Adipose tissue (tissue), 3 donors: ENCODE results near the gene OXCT2. TPM values are rescaled to one million over a fixed set of nuclear protein-coding genes. Genes with fewer than 3 reads are reported as not detected.
"Not testable (repeated sequence)": the region's sequence is repeated elsewhere in the genome, so short reads cannot be mapped to it uniquely, and the experiment has no call there.

Experiments used
- H3K27ac ChIP-seq: one replicate; pipeline ENCODE4 v1.5.1; 2013; ENCODE audit warnings: low read depth, low read length
- WGBS, 3 donors: extraction: QIAGEN DNeasy Blood & Tissue Kit; methylation state at CpG; one replicate each; pipeline ENCODE4 v1.1.7; 2013; 5-methylcytosine and 5-hydroxymethylcytosine counted together
- polyA plus RNA-seq, 3 donors: library from polyadenylated mRNA; stranded (reverse); fragments of 200-250 nt; gene quantifications; one replicate each; pipeline ENCODE4 v1.2.3, GENCODE V29; 2013
- donor health status: healthy with polysubstance abuse.
- donor health status: Bipolar disorder and iron deficiency.
- donor health status: healthy.

Gene OXCT2
- polyA plus RNA-seq, 3 donors = 0.19 to 0.58 TPM; not detected in 1

DNA sequence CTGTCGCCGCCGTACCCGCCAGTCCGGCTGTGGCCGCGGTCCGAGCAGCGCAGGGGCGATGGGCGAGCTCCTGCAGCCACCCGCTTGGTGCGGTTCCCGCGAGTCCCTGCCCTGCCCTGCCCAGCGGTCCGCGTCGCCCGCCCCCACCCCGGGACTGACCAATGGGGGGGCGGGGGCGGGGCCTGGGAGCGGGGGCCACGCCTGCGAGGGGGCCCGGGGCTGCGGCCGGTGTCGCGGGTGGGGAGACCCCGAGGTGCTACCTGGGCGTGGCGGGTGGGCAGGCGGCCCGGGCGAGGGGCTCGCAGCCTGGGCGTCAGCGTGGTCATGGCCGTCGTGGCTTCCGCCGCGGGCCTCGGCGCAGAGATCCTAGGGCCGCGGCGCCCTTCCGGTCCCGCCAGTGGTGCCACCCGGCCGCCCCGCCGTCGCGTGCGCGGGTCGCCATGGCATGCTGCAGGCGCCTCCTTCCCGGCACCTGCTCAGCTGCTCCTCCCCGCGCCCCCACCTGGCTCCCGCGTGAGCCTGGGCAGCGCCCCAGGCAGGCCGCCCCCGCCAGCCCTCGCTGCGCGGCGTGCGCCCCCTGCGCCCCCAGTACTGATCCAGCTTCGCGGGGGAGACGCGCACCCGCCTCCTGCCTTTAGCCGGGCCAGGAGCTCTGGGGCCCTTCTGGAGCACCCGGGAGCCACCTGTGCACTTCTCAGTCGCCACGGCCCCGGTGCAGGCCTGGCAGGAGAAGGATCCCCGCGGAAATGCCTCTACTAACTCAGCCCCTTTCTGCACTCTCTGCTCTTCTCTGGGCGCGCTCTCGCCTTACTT lies 17.8 kb upstream of the OXCT2 start, which contains the start of gene BMP8B:
Gene BMP8B (minus strand): TSS at position 108 of the 813 bp plus-strand sequence. CDS start 380 bp downstream, outside the sequence.
- 1 to 2% (median 1%) methylated on average over 51 to 91 of the region's 91 CpGs for WGBS, 3 donors
- no peak within 1 kb of the TSS for H3K27ac ChIP-seq

DNA sequence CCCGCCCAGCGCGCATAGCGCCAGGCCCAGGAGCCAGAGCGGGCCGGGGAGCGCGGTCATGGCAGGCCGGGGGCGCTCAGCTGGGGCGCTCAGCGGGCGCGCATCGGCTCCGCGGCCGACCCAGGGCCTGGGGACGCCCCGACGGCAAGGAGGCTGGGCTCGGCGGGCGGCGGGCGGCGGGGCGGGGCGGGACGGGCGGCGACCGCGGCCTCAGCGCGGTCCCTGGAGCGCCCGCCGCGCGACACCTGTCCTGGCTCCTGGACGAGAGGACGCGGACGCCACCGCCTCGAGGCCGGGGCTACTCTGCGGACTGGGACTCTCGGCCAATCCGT lies 17.2 kb upstream of the OXCT2 start:
- 0 to 6% (median 1%) methylated on average over 16 to 51 of the region's 51 CpGs for WGBS, 3 donors
- no peak overlapping the region for H3K27ac ChIP-seq

DNA sequence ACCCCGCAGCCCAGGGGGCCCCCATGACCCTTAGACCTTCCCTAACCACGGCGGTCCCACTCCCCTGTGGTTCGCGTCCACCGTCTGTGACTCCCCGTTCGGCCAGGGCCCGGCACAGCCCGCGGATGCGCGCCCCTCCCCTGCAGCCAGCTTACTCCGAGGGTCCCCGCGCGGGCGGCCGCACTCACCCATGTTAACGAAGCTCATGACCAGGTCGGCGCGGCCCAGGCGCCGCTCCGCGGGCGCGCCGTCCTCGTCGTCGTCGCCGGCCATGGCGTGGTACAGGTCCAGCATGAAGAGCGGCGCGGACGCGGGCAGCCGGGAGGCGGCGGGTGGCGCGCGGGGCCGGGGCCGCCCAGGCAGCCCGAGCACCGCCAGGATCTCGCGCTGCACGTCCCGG lies 16.8 kb upstream of the OXCT2 start:
- not testable (repeated sequence) for H3K27ac ChIP-seq
- WGBS, 3 donors = 3 to 11% (median 9%) methylated on average over 41 to 55 of the region's 55 CpGs

DNA sequence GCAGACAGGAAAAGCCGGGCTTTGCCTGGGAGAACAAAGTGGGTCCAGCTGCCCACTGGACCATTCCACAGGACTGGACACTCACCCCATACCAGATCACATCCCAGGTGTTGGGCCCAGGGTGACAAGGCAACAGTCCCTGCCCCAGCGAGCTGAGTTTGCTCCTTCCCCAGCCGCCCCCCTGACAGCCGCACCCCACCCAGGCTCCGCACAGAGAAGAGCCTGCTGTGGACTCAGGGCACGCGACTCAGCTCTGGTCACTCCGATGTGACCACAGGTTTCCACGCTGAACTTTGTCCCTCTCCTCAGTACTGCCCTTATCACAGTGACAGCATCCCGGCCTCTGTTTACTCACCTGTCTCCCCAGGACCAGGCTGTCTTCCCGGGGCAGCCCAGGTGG lies 16.3 kb upstream of the OXCT2 start:
- 61 to 75% (median 72%) methylated on average over 11 of the region's 11 CpGs for WGBS, 3 donors
- H3K27ac ChIP-seq = no peak overlapping the region

DNA sequence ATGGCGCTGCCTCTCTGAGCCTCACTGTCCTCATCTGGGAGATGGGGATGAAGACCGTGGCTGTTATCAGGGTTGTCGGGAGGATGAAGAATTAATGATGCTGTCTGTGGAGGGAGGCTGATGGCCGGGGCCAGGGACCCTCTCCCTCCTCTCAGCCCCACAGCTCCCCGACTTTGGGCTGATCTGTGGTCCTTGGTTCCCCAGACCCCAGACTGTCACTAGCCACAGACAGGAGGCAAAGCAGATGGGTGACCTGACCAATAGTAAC lies 15.9 kb upstream of the OXCT2 start:
- 95 to 100% (median 96%) methylated on average over 4 to 5 of the region's 5 CpGs for WGBS, 3 donors
- H3K27ac ChIP-seq = not testable (repeated sequence)

DNA sequence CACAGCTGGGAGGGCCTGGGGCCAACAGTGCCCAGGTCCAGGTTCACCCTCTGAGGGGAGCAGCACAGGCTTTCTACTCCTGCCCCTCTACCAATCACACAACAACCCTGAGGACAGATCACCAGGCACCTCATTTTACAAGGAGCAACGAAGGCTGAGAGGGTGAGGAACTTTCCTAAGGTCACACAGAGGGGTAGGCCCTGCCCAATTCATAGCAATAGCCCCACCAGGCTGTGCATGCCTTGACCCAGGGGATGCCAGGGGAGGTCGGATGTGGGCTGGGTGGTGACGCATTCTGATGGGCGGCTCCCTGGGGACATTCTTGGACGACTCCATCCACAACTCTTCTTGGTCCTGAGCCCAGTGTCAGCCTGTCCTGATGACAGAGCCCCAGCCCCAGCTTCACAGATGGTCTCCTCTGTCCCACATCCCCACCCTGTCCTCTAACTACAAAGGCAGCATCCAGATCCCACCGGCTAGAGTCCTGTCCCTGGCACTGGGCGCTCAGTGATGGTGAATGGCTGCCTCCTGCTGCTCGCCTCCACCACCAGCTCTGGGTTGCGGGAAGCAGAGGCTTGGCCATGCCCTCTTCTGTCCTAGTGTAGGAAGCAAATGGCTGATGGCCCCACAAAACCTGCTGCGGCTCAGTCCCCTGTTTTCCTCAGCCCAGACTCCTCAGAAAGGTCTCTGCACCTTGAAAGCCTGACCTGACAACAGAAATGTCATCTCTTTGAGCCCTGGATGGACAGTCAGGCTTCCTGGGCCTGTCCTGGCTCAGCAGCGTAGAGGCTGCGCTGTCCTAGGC lies 15.4 kb upstream of the OXCT2 start:
- WGBS, 3 donors = 82 to 92% (median 84%) methylated on average over 8 to 10 of the region's 12 CpGs
- H3K27ac ChIP-seq = not testable (repeated sequence)

DNA sequence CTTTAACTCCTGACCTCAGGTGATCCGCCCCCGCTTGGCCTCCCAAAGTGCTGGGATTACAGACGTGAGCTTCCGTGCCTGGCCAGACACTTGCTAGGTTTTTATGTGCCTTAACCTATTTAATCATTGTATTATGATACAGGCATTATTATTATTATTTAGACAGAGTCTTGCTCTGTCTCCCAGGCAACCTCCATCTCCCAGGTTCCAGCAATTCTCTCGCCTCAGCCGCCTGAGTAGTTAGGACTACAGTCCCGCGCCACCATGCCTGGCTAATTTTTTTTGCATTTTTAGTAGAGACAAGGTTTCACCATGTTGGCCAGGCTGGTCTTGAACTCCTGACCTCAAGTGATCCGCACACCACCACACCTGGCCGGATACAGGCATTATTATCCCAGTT lies 11.5 kb upstream of the OXCT2 start:
- not testable (repeated sequence) for H3K27ac ChIP-seq
- 88 to 90% (median 88%) methylated on average over 10 of the region's 10 CpGs for WGBS, 3 donors

DNA sequence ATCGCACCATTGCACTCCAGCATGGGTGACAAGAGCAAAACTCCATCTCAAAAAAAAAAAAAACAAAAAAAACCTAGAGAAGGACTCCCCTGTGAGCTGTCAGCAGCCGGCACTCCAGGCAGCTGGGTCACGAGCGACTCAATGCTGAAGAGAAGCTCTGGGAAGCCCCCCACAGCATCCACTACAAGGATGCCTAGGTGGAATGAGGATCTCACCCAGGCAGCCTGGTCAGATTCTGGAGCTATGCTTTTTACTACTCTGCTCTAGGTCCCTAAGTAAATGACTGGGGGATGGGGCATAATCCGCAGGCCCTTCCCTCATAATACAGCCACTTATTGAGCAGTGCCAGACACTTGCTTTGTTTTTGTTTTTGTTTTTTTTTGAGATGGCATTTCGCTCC lies 11.0 kb upstream of the OXCT2 start:
- no peak overlapping the region for H3K27ac ChIP-seq
- WGBS, 3 donors = 87 to 99% (median 94%) methylated on average over 6 of the region's 6 CpGs

DNA sequence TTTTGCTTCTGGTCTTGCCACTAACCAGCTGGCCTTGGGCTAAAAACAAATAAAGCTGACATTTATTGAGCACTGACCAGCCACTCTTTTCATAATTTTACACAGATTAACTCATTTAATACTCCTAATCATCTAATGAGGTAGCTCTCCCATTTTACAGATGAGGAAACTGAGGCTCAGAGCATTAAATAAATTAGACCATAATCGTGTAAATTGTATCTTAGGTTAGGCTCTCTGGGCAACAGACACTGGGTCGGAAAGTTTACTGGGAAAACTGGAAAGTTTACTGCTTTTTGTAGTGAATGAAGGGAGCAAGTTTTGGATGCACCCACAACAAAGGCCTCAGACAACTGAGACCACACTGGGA lies 10.2 kb upstream of the OXCT2 start:
- WGBS, 3 donors = 80 to 95% (median 89%) methylated on average over 2 of the region's 2 CpGs
- no peak overlapping the region for H3K27ac ChIP-seq

DNA sequence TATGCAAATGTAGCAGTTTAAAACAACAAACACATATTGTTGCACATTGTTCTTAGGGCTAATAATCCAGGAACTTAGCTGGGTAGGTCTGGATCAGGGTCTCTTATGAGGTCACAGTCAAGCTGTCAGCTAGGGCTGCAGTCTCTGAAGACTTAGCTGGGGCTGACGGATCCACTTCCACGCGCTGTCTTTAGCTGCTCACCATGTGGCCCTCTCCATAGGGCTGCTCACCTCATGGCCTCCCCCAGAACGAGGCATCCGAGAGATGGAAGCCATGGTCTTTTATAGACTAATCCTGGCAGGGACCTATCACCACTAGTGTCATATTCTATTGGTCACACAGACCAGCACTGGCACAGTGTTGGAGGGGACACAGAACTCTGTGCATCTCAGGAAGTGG lies 8.7 kb upstream of the OXCT2 start:
- H3K27ac ChIP-seq = no peak overlapping the region
- 84 to 99% (median 87%) methylated on average over 5 of the region's 5 CpGs for WGBS, 3 donors

DNA sequence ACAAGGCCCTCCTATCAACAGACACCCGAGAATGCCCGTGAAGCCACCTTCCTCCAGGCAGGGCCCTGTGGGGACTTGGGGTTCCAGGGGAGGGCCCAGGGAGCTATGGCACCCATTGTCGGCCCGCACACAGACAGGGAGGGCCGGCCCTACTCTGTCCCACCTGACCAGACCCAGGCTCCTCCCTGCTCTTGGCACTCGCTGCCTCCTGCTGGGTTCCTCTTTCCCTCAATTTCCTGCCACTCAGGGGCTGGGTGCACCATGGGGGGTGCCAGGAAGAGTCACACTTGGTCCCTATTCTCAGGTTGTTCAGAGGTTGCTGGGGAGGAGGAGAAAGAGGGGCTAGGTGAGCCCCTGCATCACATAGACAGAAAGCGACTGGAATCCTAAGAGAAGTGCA lies 8.0 kb upstream of the OXCT2 start:
- WGBS, 3 donors = 66 to 92% (median 76%) methylated on average over 6 to 7 of the region's 7 CpGs

DNA sequence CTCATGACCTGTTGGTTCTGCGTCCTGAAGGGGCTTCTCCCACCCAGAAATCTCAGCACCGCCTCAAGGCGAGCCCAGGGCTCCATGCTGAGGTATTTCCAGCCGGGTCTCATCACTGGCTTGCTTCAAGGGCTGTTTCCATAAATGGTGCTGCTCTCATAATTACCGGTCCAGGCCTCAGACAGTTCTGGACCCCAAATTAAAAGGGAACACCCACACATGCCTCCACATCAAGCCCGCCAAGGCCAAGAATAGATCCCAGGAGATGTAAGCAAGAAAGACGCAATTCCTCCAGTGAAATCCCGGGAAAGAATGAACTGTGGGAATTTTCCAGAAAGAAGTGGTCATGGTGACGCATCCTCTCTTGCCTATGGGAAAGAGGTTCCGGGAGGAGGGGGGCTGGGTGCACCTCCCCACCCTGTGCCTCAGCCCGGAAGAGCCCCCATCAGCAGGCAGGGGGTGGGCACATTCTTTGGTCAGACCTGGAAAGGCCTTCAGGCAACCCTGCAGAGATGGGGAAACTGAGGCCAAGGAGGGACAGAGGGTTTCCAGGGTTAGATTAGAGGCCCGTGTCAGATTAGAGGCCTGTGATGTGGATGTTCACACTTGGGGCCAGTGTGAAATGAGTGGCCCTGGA lies 7.4 kb upstream of the OXCT2 start:
- not testable (repeated sequence) for H3K27ac ChIP-seq
- 78 to 88% (median 82%) methylated on average over 9 to 12 of the region's 12 CpGs for WGBS, 3 donors

More for the DNA sequence above, 8.0 kb upstream of the OXCT2 start:
- H3K27ac ChIP-seq = no peak overlapping the region

DNA sequence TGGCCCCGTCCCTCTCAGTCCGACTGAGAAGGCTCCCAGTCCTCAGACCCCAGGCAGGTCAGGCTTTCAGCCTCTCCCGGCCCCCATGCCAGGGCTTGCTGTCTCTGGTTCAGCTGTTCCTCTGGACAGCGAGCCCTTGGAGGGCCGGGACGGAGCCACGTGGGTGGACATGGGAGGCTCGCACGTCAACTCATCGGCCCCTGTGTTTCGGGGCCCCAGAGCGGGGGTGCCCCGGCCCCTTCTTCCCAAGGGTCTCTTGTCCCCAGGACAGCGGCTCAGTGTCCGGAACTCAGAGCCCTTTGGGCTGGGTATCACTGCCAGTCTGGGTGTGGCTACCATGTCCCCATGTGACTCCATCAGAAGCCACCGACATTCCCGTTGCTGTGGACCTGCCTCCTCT lies 6.7 kb upstream of the OXCT2 start:
- WGBS, 3 donors = 92 to 97% (median 95%) methylated on average over 10 to 16 of the region's 17 CpGs

DNA sequence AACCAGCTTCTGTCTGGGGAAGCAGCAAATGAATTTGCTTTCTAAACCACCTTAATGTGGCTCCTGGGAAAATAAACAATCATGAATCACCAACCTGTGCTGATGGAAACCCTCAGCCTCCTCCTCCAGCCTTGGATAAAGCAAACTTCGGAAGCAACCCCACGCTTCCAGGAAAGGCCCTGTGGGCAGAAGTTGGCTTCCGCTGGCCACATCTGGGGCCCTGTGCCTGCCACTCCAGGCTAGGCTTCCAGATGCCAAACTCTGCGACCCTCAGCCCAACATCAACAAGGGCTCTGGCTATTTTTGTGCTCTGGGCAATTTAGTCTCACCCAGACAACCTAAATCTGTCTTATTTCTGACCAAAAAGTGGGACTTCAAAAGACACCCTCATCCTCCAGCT lies 6.2 kb upstream of the OXCT2 start:
- 84 to 88% (median 84%) methylated on average over 4 of the region's 4 CpGs for WGBS, 3 donors

More for the DNA sequence above, 6.7 kb upstream of the OXCT2 start:
- H3K27ac ChIP-seq = not testable (repeated sequence)

DNA sequence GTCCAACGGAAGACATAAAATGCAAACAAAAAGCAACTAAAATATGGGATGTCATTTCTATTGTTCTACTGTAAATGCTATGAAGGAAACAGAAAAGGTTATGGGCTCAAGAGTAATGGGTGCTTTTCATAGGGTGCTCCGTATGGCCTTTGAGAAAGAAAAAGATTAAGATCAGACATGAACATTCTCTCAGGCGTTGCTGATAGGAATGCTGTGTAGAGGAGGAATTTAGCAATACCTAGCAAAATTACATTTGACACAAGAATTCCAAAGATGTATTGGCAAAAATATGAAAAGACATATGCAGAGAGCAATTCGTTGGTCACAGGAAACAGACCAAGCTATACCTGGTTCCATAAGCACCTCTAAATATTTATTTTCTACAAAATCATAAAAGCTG lies 5.7 kb upstream of the OXCT2 start:
- WGBS, 3 donors = 80 to 87% (median 83%) methylated on average over 4 of the region's 4 CpGs
- H3K27ac ChIP-seq = no peak overlapping the region

More for the DNA sequence above, 6.2 kb upstream of the OXCT2 start:
- no peak overlapping the region for H3K27ac ChIP-seq

DNA sequence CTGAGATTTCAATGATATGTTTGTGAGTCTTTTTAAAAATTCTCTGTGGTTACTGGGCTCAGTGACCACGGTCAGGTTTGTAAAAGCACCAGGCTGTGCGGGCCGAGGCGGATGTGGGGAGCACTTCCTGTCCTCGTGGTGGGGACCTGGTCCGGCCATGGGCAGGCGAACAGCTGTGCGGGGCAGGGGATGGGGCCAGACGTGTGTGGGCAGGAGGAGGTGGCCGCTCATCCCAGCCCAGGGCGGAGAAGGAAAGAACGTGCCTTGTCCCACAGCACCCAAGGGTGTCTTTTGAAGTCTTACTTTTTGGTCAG lies 5.2 kb upstream of the OXCT2 start:
- no peak overlapping the region for H3K27ac ChIP-seq
- 53 to 71% (median 60%) methylated on average over 12 of the region's 12 CpGs for WGBS, 3 donors

DNA sequence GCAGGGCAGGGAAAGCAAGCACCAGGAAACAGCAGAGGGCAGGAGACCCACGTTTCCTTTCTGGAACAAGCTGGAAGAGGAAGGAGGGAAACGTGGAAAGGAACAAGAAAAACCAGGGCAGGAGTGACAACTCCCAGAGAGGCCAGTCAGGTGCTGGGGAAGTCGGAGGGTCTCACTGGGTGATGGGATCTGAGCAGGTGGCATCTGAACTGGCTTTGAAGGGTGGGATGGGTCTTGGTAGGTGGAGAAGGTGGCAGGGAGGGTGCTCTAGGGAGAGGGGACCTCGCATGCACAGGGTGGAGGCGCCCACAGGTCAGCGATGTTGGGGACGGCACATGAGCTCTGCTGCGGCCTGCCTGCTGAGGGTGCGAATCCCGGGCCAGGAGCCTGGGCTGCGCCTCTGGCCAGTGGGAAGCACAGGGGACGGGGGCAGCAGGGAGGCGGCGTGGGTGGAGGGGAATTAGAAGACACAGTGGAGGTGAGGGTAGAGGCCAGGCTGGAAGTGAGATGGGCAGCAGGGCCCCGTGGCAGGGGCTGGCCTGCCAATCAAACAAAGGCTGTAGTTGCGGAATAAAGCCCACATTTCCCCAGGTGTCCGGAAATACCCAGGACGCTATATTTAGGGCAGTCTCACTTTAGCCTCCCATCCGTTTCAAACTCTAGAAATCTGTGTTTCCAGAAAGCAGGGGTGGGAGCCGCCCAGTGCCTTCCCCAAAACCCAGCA lies 4.7 kb upstream of the OXCT2 start:
- WGBS, 3 donors = 63 to 91% (median 64%) methylated on average over 10 to 12 of the region's 20 CpGs

DNA sequence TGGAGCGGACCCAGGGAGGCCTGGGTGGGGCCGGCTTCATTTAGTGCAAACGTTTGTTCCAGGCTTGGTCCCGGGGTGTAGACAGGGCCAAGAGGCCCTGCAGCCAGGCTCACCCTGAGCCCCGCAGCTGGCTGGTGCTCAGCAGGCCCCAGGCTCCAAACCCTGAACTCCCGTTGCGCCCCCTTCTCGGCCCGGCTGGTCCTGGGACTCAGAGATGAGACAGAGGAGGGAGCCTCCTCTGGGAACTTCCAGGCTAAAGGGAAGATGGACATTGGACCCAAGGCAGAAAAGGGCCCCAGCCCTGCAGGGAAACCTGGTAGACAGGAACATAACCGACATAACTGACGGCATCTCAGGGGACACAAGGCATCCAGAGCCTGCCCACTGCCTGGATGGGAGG lies 4.0 kb upstream of the OXCT2 start:
- WGBS, 3 donors = 77 to 89% (median 79%) methylated on average over 10 to 11 of the region's 11 CpGs
- not testable (repeated sequence) for H3K27ac ChIP-seq

More for the DNA sequence above, 4.7 kb upstream of the OXCT2 start:
- H3K27ac ChIP-seq = not testable (repeated sequence)
